Measurements from ENCODE around the gene ACTRT2.

The ACTRT2 gene

GRCh38 chr1:2989185-2989584 is 32.1 kb upstream of the ACTRT2 start:
- TF ChIP-seq, protein P1, sequence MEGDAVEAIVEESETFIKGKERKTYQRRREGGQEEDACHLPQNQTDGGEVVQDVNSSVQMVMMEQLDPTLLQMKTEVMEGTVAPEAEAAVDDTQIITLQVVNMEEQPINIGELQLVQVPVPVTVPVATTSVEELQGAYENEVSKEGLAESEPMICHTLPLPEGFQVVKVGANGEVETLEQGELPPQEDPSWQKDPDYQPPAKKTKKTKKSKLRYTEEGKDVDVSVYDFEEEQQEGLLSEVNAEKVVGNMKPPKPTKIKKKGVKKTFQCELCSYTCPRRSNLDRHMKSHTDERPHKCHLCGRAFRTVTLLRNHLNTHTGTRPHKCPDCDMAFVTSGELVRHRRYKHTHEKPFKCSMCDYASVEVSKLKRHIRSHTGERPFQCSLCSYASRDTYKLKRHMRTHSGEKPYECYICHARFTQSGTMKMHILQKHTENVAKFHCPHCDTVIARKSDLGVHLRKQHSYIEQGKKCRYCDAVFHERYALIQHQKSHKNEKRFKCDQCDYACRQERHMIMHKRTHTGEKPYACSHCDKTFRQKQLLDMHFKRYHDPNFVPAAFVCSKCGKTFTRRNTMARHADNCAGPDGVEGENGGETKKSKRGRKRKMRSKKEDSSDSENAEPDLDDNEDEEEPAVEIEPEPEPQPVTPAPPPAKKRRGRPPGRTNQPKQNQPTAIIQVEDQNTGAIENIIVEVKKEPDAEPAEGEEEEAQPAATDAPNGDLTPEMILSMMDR (IDR thresholded peaks at IDR 0.05; ENCODE audit: borderline replicate concordance, insufficient read depth, low read depth, low read length): no peak
- H3K4me3 ChIP-seq (ENCODE audit: low read depth, low read length): no peak overlapping the region

DNA sequence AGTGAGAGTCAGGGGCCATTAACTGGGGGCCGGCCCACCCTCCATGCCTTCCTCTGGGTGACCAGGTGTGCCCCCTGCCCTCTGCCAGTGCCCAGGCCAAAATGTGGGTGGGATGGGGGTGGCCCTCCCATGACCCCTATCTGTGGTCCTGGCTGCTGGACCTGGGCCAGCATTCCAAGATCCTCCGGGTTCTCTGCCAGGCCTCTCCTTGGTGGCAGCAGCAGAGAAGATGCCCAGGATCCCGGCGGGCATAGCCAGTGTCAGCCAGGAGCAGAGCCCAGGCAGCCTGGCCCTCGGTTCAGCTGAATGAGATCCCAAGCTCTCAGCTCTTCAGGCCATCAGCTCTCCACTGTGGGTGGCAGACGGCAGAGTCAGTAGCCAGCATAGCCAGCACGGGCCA is 31.3 kb upstream of the ACTRT2 start:
- H3K4me3 ChIP-seq (ENCODE audit: low read depth, low read length): no peak overlapping the region
- TF ChIP-seq, protein P1 (IDR thresholded peaks at IDR 0.05; ENCODE audit: borderline replicate concordance, insufficient read depth, low read depth, low read length): no peak

GRCh38 chr1:2990376-2991115 is 30.7 kb upstream of the ACTRT2 start:
- H3K4me3 ChIP-seq (ENCODE audit: low read depth, low read length): no peak overlapping the region
- TF ChIP-seq, protein P1 (IDR thresholded peaks at IDR 0.05; ENCODE audit: borderline replicate concordance, insufficient read depth, low read depth, low read length): no peak

DNA sequence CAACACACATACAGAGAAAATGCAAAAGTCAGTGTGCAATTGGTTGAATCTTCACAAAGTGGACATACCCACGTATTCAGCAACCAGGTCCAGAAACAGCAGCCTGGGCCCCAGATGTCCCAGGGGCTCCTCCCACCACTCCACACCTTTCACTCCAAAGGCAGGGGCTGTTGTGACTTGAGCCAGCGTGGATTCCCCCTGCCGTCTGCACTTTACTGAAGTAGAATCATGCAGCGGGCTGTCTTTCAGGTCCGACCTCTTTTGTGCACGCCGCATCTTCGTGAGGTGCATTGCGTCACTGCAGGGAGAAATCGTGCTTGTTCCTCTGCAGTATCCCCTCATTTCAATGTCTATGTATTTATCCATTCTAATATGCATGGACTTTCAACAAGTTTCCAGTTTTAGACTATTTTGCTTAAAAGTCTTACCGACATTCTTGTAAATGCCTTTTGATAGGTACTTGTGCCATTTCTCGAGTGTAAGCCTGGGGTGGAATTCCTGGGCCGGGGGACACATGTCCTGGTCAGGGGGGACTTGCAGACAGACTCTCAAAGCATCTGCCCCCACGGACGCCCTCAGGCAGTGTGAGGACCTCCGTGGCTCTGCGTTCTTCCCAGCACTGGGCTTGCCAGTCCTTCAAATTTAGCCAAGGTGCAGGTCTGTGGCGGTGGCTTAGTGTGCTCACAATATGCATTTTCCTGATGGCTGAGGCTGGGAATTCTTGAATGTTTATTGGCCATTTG is 29.3 kb upstream of the ACTRT2 start:
- TF ChIP-seq, protein P1 (IDR thresholded peaks at IDR 0.05; ENCODE audit: borderline replicate concordance, insufficient read depth, low read depth, low read length): no peak
- no peak overlapping the region for H3K4me3 ChIP-seq (ENCODE audit: low read depth, low read length)

GRCh38 chr1:2998503-2999100 is 22.7 kb upstream of the ACTRT2 start:
- H3K4me3 ChIP-seq (ENCODE audit: low read depth, low read length): no peak overlapping the region
- TF ChIP-seq, protein P1 (IDR thresholded peaks at IDR 0.05; ENCODE audit: borderline replicate concordance, insufficient read depth, low read depth, low read length): no peak

DNA sequence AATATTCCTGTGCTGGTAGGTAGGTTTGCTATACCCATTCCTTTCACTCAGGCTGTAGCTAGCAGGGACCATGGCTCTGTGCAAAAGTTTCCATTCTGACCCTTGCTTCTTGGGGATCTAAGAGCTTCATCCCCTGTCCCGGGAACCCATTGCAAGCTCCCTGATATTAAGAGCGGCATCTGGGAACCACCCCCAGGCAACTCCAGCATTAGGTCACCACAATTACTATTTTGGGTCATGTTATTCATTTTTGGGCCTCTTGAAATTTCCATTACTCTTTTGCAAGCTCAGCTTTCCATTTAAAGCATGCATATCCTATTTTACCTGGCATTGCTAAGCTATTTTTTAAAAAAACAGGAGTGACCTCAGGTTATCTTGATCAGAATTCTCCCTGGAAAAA is 22.1 kb upstream of the ACTRT2 start:
- TF ChIP-seq, protein P1 (IDR thresholded peaks at IDR 0.05; ENCODE audit: borderline replicate concordance, insufficient read depth, low read depth, low read length): no peak
- no peak overlapping the region for H3K4me3 ChIP-seq (ENCODE audit: low read depth, low read length)

Measured in GM12875 (cell line).